Hepatocyte (in vitro differentiated cells): Measurements from ENCODE around the gene TPX2.

Experiments
- EZH2 ChIP-seq: fragments of 200-600 bp; sonication (generic); IDR thresholded peaks from 2 replicates; pipeline ENCODE4 v1.6.1; 2016; ENCODE audit warnings: antibody characterized with exemption, mild to moderate bottlenecking, borderline replicate concordance
- TF ChIP-seq, protein P1 (sequence below): fragments of 200-600 bp; sonication (generic); IDR thresholded peaks from 2 replicates; pipeline ENCODE4 v1.5.1; 2016; ENCODE audit warnings: antibody characterized with exemption, mild to moderate bottlenecking; ENCODE audit not compliant: poor library complexity

DNA sequence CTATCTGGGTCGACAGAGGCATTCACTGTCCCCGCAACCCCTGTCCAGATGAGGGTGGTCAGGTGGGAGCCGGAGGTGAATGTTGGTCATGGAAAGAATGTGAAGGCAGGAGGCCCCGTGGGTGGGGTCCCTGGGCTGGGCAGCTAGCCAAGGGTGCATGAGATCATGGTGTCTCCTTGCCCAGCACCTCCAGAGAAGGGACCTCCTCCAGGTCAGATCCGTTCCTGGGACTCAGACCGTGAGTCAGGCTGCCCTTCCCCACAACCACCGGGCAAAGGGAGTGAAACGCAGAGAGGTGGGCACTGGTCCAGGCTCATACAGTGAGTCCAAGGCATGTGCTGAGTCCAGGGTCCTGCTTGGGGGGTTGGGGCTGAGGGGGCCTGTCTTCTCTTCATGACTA is 102.8 kb downstream of the TPX2 start:
- TF ChIP-seq, protein P1, sequence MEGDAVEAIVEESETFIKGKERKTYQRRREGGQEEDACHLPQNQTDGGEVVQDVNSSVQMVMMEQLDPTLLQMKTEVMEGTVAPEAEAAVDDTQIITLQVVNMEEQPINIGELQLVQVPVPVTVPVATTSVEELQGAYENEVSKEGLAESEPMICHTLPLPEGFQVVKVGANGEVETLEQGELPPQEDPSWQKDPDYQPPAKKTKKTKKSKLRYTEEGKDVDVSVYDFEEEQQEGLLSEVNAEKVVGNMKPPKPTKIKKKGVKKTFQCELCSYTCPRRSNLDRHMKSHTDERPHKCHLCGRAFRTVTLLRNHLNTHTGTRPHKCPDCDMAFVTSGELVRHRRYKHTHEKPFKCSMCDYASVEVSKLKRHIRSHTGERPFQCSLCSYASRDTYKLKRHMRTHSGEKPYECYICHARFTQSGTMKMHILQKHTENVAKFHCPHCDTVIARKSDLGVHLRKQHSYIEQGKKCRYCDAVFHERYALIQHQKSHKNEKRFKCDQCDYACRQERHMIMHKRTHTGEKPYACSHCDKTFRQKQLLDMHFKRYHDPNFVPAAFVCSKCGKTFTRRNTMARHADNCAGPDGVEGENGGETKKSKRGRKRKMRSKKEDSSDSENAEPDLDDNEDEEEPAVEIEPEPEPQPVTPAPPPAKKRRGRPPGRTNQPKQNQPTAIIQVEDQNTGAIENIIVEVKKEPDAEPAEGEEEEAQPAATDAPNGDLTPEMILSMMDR: no peak
- no peak for TF ChIP-seq EZH2
